M059J (cell line): ENCODE results near the gene STK16. TPM values are rescaled to one million over a fixed set of nuclear protein-coding genes. Genes with fewer than 3 reads are reported as not detected.

Experiments
- total RNA-seq: library from RNA; depleted of rRNA; stranded (reverse); fragments of >200 nt; shearing (Covaris generic); gene quantifications from 2 replicates; pipeline ENCODE4 v1.2.3, GENCODE V29; 2014; rRNA removed

STK16 gene
- total RNA-seq, 1 experiment from 2014 or later = 33.7 TPM

Other genes with a start within 250 kb of the STK16 start
- gene CFAP65, start 204.0 kb upstream of the STK16 start, total RNA-seq = not detected in 2 replicates
- gene IHH, start 184.6 kb upstream of the STK16 start, total RNA-seq = not detected in 2 replicates
- gene NHEJ1, start 84.7 kb upstream of the STK16 start, total RNA-seq = 13.6 and 19.2 TPM in 2 replicates
- 0.02 TPM in 1 of 2 replicates, not detected in the other for gene SLC23A3, start 75.5 kb upstream of the STK16 start, total RNA-seq
- 30.2 and 43.4 TPM in 2 replicates for gene CNPPD1, start 68.6 kb upstream of the STK16 start, total RNA-seq
- gene RETREG2, start 67.2 kb upstream of the STK16 start, total RNA-seq = 54.9 and 66.6 TPM in 2 replicates
- 25.6 and 40.5 TPM in 2 replicates for gene ZFAND2B, start 38.7 kb upstream of the STK16 start, total RNA-seq
- 19.5 and 27.5 TPM in 2 replicates for gene ABCB6, start 26.5 kb upstream of the STK16 start, total RNA-seq
- 61.5 and 73.3 TPM in 2 replicates for gene ATG9A, start 15.8 kb upstream of the STK16 start, total RNA-seq
- 16.8 and 23.5 TPM in 2 replicates for gene ANKZF1, start 15.7 kb upstream of the STK16 start, total RNA-seq
- gene GLB1L, start within 50 bp of the STK16 start, total RNA-seq = 6.2 and 8.0 TPM in 2 replicates
- gene TUBA4B, start 7.8 kb downstream of the STK16 start, total RNA-seq = not detected in 2 replicates
- 105 and 129 TPM in 2 replicates for gene TUBA4A, start 8.4 kb downstream of the STK16 start, total RNA-seq
- 33.2 and 45.9 TPM in 2 replicates for gene DNAJB2, start 33.9 kb downstream of the STK16 start, total RNA-seq
- 1.1 and 1.7 TPM in 2 replicates for gene PTPRN, start 63.9 kb downstream of the STK16 start, total RNA-seq
- not detected in 2 replicates for gene RESP18, start 87.3 kb downstream of the STK16 start, total RNA-seq
- 75.8 and 88.2 TPM in 2 replicates for gene DNPEP, start 142.4 kb downstream of the STK16 start, total RNA-seq
- gene DES, start 172.9 kb downstream of the STK16 start, total RNA-seq = 0.37 TPM in 1 of 2 replicates, not detected in the other
- gene SPEG, start 189.4 kb downstream of the STK16 start, total RNA-seq = 9.8 and 13.9 TPM in 2 replicates